T-helper 2 cell treated with Interferon-gamma antibody and Interleukin-4, amounts not matched to agents 100 ng/mL and 5 ng/mL, for 36 hours (primary cell): ENCODE results near the gene DHX38. TPM values are rescaled to one million over a fixed set of nuclear protein-coding genes. Genes with fewer than 3 reads are reported as not detected.
"Not testable (repeated sequence)": the region's sequence is repeated elsewhere in the genome, so short reads cannot be mapped to it uniquely, and the experiment has no call there.

Source experiments
- intact Hi-C: fragments of 100-400 bp; cut with micrococcal nuclease; formaldehyde crosslinking; loops from one replicate; pipeline ENCODE4 v1.15.1; 2023
- total RNA-seq: library from RNA; stranded (reverse); gene quantifications from 2 replicates; pipeline ENCODE4 v1.2.3, GENCODE V29; 2022

DHX38 gene
- total RNA-seq: 77.5 and 79.1 TPM in 2 replicates

DNA sequence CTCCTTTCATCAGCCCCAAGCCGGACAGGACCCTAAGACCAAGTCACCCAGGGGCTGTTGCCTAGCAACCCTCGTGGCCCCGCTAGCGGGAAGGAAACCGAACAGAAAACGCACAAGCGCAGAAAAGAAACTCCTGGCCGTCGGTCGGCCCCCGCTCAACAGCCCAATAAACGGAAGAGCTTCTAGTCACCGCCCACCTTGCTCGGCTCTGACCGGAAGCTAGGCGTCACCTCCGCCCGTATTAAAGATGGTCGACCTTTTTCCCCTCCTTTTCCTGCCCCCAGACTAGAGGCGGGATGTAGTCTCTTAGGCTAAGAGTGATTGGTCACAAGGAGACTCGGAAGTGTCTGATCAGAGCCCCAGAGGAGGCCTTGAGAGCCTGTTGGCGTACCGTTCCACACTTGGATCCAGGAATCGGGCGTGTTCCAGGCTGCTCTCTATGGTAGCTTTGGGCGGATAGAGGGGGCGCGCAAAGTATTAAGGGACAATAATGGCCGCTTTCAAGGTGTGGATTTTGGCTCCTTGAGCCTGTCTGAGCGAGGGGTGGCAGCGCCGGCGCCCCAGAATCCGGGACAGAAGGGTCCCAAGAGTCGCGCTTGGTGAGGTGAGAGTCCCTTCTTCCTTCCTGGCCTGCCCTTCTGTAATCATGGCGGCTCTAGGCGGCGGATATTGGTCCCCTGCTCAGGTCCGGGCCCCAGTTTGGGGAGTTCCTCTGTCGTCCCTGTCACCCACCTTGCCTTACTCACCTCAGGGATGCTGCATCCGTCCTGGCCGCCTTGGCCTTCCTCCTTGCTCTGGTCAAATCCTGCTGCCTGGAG, at the start of gene DHX38, which contains the start of gene TXNL4B:
TSS of gene DHX38 (plus strand) at position 400 of the 818 bp plus-strand sequence. CDS start 2,311 bp downstream, outside the sequence.
TSS of gene TXNL4B (minus strand) at position 173 of the 818 bp plus-strand sequence. CDS start 2,871 bp downstream, outside the sequence.
- intact Hi-C loops: loop anchor here (1.0 to 5.0 kb wide), 9 partner anchors 85 to 806 kb away; partner anchors contain the start of genes ATXN1L, CMTR2, DHODH and IST1

DNA sequence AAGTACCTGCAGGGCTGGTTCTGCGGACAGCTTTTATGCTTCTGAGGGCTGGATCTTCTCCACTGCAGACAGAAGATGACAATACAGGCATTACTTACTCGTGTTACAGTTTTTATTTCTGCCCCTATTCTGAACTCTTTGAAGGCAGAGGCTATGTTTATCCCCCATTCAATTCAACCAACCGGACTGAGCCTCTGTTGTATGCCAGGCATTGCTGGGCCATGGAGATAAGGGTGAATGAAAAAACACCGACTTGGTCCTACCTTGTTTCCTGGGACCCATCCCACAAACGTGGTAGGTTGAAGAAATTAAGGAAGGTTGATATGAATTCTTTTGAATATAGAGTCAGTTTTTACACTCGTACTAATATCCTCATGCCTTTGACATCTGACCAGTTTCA, 49.4 kb upstream of the DHX38 start:
- intact Hi-C loops: no loop called here

GRCh38 chr16:72044825-72045359, 48.8 kb upstream of the DHX38 start:
- intact Hi-C loops: no loop called here

DNA sequence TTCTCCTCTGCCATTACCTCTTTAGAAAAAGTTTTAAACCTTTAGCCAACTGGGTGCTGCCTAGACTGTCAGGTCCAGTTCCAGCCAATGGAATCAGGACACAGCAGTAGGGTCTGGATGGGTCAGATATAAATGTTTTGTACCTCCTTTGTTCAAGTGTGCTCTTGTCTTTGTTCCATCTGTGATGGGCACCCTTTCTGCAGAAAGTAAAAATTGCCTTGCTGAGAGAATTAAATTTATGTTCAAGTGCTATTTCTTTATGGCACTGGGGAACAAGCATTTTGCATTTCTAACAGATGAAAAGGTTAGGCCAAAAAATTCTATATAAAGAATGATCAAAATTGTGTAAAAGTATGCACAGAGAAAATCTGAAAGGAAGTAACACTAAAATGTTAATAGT, 44.5 kb upstream of the DHX38 start:
- intact Hi-C loops: no loop called here

DNA sequence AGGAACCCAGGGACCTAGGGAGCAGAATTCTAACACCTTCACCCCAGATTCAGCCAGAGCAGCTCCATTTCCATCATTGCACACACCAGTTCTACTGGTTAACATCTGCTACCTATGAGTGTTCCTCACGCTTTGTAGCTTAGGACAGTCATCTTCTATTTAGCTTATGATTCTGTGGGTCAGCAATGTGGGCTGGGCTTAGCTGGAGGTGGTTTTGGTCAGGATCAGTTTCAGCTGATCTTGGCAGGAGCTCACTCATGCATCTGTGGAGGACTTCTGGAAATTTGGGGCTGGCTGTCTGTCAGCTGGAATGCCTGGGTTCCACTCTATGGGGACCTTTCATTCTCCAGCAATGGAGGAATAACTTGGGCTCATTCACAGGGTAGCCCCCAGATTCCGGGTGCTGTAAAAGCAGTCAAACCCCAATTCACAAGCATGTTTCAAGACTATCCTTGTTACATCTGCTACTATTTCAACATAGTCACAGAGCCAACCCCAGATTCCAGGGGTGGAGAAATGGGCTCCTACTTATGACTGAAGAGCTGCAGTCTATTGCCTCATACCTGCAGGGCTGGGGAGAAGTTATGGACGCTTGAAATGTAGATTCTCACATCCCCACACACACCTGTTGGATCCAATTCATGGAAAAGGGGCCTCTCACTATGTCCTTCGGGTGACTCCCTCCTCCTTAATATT, 42.7 kb upstream of the DHX38 start:
- intact Hi-C loops: no loop called here

DNA sequence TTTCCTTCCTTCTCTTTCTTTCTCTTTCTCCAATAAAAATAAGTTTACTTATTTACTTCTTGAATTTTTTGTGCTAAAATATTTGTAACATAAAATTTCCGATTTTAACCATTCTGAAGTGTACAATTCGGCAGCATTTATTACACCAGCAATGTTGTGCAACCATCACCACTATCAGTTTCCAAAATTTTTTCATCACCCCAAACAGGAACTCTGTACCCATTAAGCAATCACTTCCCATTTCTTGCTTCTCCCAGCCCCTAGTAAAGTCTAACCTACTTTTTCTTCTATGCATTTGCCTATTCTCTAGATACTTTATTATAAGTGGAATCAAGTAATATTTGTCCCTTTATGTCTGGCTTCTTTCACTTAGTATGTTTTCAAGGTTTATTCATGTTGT, 41.8 kb upstream of the DHX38 start:
- intact Hi-C loops: no loop called here

- intact Hi-C loops: not testable (repeated sequence)
These were observed 39.3 kb upstream of the DHX38 start, which contains the start of gene HP for GRCh38 chr16:72054254-72054847. Gene HP (plus strand): TSS chr16:72054505. CDS start chr16:72054653, 148 bp downstream.

- intact Hi-C loops: no loop called here
These were observed 37.7 kb upstream of the DHX38 start for GRCh38 chr16:72055911-72056310.

GRCh38 chr16:72057313-72057712, 36.3 kb upstream of the DHX38 start:
- intact Hi-C loops: not testable (repeated sequence)

- intact Hi-C loops: not testable (repeated sequence)
These were observed 34.6 kb upstream of the DHX38 start for GRCh38 chr16:72059060-72059459.

- intact Hi-C loops: no loop called here
These were observed 33.2 kb upstream of the DHX38 start for GRCh38 chr16:72060405-72060804.

DNA sequence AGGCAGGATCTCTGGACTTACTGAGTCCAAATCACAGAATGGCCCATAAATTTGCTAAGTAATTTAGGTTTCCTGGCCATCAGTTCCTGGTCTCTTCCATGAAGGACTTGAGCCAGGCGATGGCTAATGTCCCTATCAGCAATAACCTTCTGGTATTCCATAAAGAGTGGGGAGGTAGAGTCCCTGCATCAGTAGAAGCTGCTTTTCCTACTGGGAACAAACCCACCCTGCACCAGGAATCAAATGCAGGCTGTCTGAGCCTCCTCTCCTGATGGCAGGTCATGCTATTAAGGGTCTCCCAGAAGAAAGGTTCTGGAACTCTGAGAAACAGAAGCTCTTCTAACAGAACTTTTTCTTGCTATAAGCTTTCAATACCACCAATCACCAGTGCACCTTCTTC, 32.1 kb upstream of the DHX38 start:
- intact Hi-C loops: no loop called here

- intact Hi-C loops: no loop called here
These were observed 29.2 kb upstream of the DHX38 start for GRCh38 chr16:72064361-72064894.

DNA sequence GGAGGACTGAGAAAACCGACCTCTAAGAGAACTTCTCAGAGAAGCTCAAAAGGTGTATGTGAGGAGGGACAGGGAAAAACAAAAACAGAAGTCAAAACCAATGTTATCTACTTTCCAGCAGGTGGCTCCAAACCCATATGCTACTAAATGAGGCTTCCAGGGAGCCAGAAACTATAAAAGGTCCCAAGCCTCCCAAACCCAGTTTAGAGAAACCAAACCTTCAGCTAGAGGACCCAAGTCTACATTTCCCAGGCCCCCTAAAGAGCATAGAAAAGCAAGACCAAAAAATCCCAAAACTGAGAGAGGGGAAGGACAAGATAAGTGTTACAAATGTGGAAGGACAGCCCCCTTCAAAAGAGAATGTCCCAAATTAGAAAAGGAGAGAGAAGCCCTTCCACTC, 26.9 kb upstream of the DHX38 start:
- intact Hi-C loops: loop anchor here (1.0 kb wide), 1 partner anchor 33 kb away; no protein-coding TSS in a partner anchor

DNA sequence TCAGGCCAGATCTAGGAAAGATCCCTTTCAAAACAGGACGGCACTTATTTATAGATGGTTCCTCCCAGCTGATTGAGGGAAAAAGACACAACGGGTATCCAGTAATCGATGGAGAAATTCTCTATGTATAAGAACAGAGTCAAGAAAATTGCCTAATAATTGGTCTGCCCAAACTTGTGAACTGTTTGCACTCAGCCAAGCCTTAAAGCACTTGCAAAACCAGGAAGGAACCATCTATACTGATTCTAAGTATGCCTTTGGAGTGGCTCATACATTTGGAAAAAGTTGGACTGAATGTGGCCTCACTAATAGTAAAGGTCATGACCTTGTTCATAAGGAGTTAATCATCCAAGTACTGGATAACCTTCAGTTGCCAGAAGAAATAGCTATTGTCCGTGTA, 24.7 kb upstream of the DHX38 start:
- intact Hi-C loops: no loop called here

GRCh38 chr16:72072514-72073342, 20.9 kb upstream of the DHX38 start:
- intact Hi-C loops: no loop called here

DNA sequence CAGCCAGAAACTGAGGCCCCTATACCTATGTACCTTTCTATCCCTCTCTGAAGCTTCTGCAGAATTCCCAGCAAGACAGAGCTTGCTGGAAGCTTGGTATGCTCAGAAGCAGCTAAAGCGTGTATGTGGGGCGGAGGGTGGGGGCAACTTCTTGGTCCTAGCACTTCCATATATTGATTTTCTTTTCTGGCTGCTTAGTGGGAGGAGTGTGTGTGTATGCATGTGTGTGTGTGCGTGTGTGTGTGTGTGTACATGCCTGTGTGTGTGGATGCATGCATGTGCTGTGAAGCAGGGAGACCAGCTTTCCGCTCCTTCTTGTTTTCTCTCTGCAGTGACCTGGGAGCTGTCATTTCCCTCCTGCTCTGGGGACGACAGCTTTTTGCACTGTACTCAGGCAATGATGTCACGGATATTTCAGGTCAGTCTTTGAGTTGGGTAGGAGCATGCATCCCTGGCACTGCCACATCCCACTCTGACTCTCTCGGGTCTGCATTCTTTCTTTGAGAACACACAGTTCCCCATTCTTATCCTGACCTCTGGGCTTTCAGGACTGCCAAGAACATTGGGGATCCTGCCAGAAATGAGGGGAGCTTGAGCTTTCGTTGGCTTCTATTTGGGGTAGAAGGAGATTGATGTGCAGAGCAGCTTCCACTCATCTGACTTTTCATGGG, 20.0 kb upstream of the DHX38 start:
- intact Hi-C loops: no loop called here

GRCh38 chr16:72075067-72075466, 18.6 kb upstream of the DHX38 start:
- intact Hi-C loops: not testable (repeated sequence)

DNA sequence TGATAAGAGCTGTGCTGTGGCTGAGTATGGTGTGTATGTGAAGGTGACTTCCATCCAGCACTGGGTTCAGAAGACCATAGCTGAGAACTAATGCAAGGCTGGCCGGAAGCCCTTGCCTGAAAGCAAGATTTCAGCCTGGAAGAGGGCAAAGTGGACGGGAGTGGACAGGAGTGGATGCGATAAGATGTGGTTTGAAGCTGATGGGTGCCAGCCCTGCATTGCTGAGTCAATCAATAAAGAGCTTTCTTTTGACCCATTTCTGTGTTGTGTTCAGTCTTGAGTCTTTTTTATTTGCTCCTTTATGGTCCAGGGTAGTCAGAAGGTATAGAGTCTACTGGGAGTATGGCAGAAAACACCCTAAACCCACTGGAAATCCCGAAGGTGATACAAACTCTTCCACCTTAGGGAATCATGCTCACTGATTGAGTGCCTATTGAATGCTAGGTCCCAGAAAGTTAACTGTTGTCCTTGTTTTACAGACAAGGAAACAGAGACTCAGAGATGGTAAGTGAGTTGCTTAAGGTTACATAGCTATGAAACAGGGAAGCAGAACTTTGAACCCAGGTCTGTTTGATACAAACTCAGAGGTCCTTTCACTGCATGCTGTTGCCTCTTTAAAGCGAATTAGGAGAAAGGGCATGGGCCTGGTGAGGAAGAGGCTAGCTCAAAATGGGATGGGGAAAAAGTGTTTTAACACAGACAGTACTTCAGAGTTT, 16.5 kb upstream of the DHX38 start:
- intact Hi-C loops: not testable (repeated sequence)
